CD14-positive monocyte (primary cell): ENCODE results near the gene NFATC1. TPM values are rescaled to one million over a fixed set of nuclear protein-coding genes. Genes with fewer than 3 reads are reported as not detected.

Experiments
- DNase-seq, 3 donors: peaks; one replicate each; pipeline ENCODE4 v3.0.0-alpha.2; 2011 to 2022
- H2AFZ ChIP-seq: 2 replicates; pipeline ENCODE4 v1.6.0; 2012; ENCODE audit warnings: mild to moderate bottlenecking, low read depth, low read length, inconsistent platforms; ENCODE audit not compliant: insufficient read depth, poor library complexity, severe bottlenecking
- H3K27ac ChIP-seq, 2 donors: 1 replicate in 1 of 2; 2 replicates in 1 of 2; pipeline ENCODE4 v1.5.1; 2012 to 2013; ENCODE audit warnings: low read length in 2 of 2, control low read depth in 1 of 2, inconsistent platforms in 1 of 2, low read depth in 1 of 2, mild to moderate bottlenecking in 1 of 2
- H3K27me3 ChIP-seq, 2 donors: one replicate each; pipeline versions ENCODE4 v1.6.0 to v1.6.1; 2011 to 2013; ENCODE audit warnings: low read length in 2 of 2; ENCODE audit not compliant: control insufficient read depth in 2 of 2, insufficient read depth in 2 of 2
- H3K36me3 ChIP-seq, 2 donors: replicated peaks in 1 of 2; 1 replicate in 1 of 2; 2 replicates in 1 of 2; pipeline versions ENCODE4 v1.5.1 to v1.6.1; 2012 to 2013; ENCODE audit warnings: low read length in 2 of 2, control low read depth in 1 of 2, inconsistent platforms in 1 of 2, mild to moderate bottlenecking in 1 of 2; ENCODE audit not compliant: insufficient read depth in 2 of 2, control insufficient read depth in 1 of 2
- H3K4me1 ChIP-seq, 2 donors: 1 replicate in 1 of 2; 2 replicates in 1 of 2; pipeline versions ENCODE4 v1.5.1 to v1.6.1; 2012 to 2013; ENCODE audit warnings: low read length in 2 of 2, control low read depth in 1 of 2, inconsistent platforms in 1 of 2, mild to moderate bottlenecking in 1 of 2, moderate library complexity in 1 of 2; ENCODE audit not compliant: insufficient read depth in 2 of 2, control insufficient read depth in 1 of 2
- H3K4me2 ChIP-seq: replicated peaks from 2 replicates; pipeline ENCODE3; 2012; ENCODE audit warnings: low read length, moderate library complexity, mild to moderate bottlenecking; ENCODE audit not compliant: poor library complexity, severe bottlenecking; ENCODE audit errors: extremely low read depth
- H3K4me3 ChIP-seq, 3 experiments: fragments of 200-600 bp in 1 of 3; sonication (generic) in 1 of 3; replicated peaks in 1 of 3; 1 replicate in 2 of 3; 2 replicates in 1 of 3; pipeline ENCODE4 v1.5.1; 2011 to 2013; ENCODE audit warnings: low read length in 3 of 3, mild to moderate bottlenecking in 3 of 3, control low read depth in 2 of 3, low read depth in 2 of 3, inconsistent platforms in 1 of 3, moderate library complexity in 1 of 3
- H3K79me2 ChIP-seq: 2 replicates; pipeline ENCODE4 v1.6.0; 2012; ENCODE audit warnings: mild to moderate bottlenecking, control low read depth, inconsistent platforms, low read length, moderate library complexity; ENCODE audit not compliant: insufficient read depth
- H3K9ac ChIP-seq: 2 replicates; pipeline ENCODE4 v1.6.0; 2017; ENCODE audit warnings: low read length, mild to moderate bottlenecking; ENCODE audit not compliant: insufficient read depth, poor library complexity, severe bottlenecking
- H3K9me3 ChIP-seq, 2 donors: replicated peaks in 1 of 2; 1 replicate in 1 of 2; 2 replicates in 1 of 2; pipeline versions ENCODE4 v1.5.1 to v1.6.1; 2012 to 2013; ENCODE audit warnings: low read length in 2 of 2, control low read depth in 1 of 2; ENCODE audit not compliant: control insufficient read depth in 1 of 2, insufficient read depth in 1 of 2
- H4K20me1 ChIP-seq: 2 replicates; pipeline ENCODE4 v1.6.0; 2012; ENCODE audit warnings: mild to moderate bottlenecking, low read length, control low read depth, moderate library complexity; ENCODE audit not compliant: insufficient read depth
- H3K27ac Mint-ChIP-seq, 7 donors: one replicate each; pipeline ENCODE4 v1.8.0; 2020; ENCODE audit warnings: mild to moderate bottlenecking in 7 of 7, mixed read lengths in 7 of 7, moderate library complexity in 6 of 7, inconsistent platforms in 2 of 7
- H3K27me3 Mint-ChIP-seq, 3 donors: one replicate each; pipeline ENCODE4 v1.8.0; 2021 to 2022; ENCODE audit warnings: low read depth in 3 of 3, mild to moderate bottlenecking in 3 of 3, mixed read lengths in 3 of 3, moderate library complexity in 3 of 3, inconsistent platforms in 1 of 3
- H3K36me3 Mint-ChIP-seq, 2 donors: one replicate each; pipeline ENCODE4 v1.8.0; 2020; ENCODE audit warnings: mixed read lengths in 2 of 2, inconsistent platforms in 1 of 2, mild to moderate bottlenecking in 1 of 2
- H3K4me1 Mint-ChIP-seq: one replicate; pipeline ENCODE4 v1.8.0; 2020; ENCODE audit warnings: mild to moderate bottlenecking, mixed read lengths
- H3K4me3 Mint-ChIP-seq, 2 donors: one replicate each; pipeline ENCODE4 v1.8.0; 2020; ENCODE audit warnings: mild to moderate bottlenecking in 2 of 2, mixed read lengths in 2 of 2, moderate library complexity in 1 of 2
- H3K9me3 Mint-ChIP-seq, 7 donors: one replicate each; pipeline ENCODE4 v1.8.0; 2020 to 2022; ENCODE audit warnings: mixed read lengths in 7 of 7, mild to moderate bottlenecking in 6 of 7, moderate library complexity in 6 of 7, inconsistent platforms in 2 of 7
- WGBS: methylation state at CpG from one replicate; pipeline ENCODE4 v1.1.5; 2013; ENCODE audit warnings: missing lambda C conversion rate; ENCODE audit not compliant: insufficient coverage; 5-methylcytosine and 5-hydroxymethylcytosine counted together
- intact Hi-C, 2 donors: fragments of 100-400 bp; cut with micrococcal nuclease; formaldehyde crosslinking; loops; one replicate each; pipeline versions ENCODE4 v1.15.0 to v1.15.1; 2023
- polyA plus RNA-seq, 3 donors: library from polyadenylated mRNA; depleted of rRNA in 1 of 3; unstranded in 2 of 3; stranded (reverse) in 1 of 3; fragments of 300-500 nt in 2 of 3; fragments of >200 nt in 1 of 3; fragmentation: Illumina TruSeq in 2 of 3; gene quantifications; 1 replicate in 2 of 3; 2 replicates in 1 of 3; pipeline ENCODE4 v1.2.3, GENCODE V29; 2012 to 2021
- TF ChIP-seq, protein P1 (sequence below): fragments of 200-600 bp; IDR thresholded peaks from one replicate; pipeline ENCODE4 v1.8.0; 2022; ENCODE audit warnings: antibody characterized with exemption, mild to moderate bottlenecking

Gene NFATC1
- polyA plus RNA-seq, 3 donors, result 7.8 to 10.7 (median 8.3) TPM

DNA sequence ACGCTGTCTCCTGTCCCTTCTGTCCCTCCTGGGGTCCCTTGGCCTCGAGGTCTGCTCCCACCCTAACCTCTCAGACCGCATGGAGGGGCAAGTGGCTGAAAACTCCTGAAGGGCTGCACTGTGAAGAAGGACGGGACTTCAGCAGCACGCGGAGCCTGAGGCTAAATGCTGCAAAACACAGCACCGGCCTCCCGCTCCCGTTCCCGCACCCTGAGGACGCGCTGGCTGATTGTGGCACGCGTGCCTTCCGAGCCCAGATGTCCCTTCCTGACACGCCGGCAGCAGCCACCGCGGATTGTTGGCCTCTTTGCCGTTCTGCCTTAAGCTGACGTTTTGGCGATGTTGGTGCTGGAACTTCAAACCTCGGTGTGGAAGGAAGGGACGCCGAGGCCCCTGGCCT lies 158.0 kb downstream of the NFATC1 start:
- Mint-ChIP-seq H3K27me3 (peaks cover 0 to 2% (median 2%) of the 10 kb centered on the region in 3 donors), H3K36me3 (no peaks in the 10 kb centered on the region), H3K27ac (no peak overlapping the region), H3K4me1 (no peaks in the 10 kb centered on the region), H3K4me3 (no peak overlapping the region), H3K9me3 (peaks cover 0 to 9% (median 1%) of the 10 kb centered on the region in 7 donors)
- H3K9ac ChIP-seq, result no peak overlapping the region
- no peaks in the 10 kb centered on the region for H3K9me3 ChIP-seq
- H3K36me3 ChIP-seq, result no peaks in the 10 kb centered on the region
- H3K4me2 ChIP-seq, result no peak overlapping the region
- no peak overlapping the region for H3K4me3 ChIP-seq
- no peaks in the 10 kb centered on the region for H3K79me2 ChIP-seq
- TF ChIP-seq, protein P1, sequence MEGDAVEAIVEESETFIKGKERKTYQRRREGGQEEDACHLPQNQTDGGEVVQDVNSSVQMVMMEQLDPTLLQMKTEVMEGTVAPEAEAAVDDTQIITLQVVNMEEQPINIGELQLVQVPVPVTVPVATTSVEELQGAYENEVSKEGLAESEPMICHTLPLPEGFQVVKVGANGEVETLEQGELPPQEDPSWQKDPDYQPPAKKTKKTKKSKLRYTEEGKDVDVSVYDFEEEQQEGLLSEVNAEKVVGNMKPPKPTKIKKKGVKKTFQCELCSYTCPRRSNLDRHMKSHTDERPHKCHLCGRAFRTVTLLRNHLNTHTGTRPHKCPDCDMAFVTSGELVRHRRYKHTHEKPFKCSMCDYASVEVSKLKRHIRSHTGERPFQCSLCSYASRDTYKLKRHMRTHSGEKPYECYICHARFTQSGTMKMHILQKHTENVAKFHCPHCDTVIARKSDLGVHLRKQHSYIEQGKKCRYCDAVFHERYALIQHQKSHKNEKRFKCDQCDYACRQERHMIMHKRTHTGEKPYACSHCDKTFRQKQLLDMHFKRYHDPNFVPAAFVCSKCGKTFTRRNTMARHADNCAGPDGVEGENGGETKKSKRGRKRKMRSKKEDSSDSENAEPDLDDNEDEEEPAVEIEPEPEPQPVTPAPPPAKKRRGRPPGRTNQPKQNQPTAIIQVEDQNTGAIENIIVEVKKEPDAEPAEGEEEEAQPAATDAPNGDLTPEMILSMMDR, result no peak
- no peaks in the 10 kb centered on the region for H4K20me1 ChIP-seq
- no peaks in the 10 kb centered on the region for H3K4me1 ChIP-seq
- 96% methylated on average over 23 of the region's 25 CpGs for WGBS
- no peaks in the 10 kb centered on the region for H3K27me3 ChIP-seq
- H2AFZ ChIP-seq, result no peak overlapping the region
- intact Hi-C loops, result no loop called here
- DNase-seq, result no peak
- H3K27ac ChIP-seq, result no peak overlapping the region

DNA sequence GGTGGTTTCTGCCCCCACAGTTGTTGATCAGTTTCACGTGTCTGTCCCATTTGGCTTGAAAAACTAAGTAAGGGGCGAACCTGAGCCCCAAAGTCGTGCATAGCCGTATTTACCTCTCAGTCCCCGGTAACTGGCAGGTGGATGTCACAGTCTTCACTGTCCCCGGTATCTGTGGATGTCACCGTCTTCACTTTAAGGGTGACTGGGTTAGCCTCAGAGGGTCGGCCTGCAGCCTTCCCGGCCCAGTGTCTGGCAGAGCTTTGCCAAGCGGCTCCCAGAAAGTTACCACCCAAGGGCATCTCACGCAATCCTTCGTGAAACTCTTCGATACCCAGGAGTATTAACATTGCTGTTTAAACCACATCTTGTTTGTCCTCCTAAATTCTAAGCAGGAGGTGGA lies 158.6 kb downstream of the NFATC1 start:
- H3K4me1 Mint-ChIP-seq, result no peaks in the 10 kb centered on the region
- 96% methylated on average over 13 of the region's 13 CpGs for WGBS
- H3K4me2 ChIP-seq, result no peak overlapping the region

More for the DNA sequence above, 158.6 kb downstream of the NFATC1 start:
- intact Hi-C loops, result no loop called here
- Histone ChIP-seq H3K4me1 (no peaks in the 10 kb centered on the region), H3K79me2 (no peaks in the 10 kb centered on the region), H3K36me3 (no peaks in the 10 kb centered on the region), H3K9me3 (peaks cover 0 to 3% of the 10 kb centered on the region in 2 donors), H2AFZ (no peak overlapping the region), H4K20me1 (no peaks in the 10 kb centered on the region), H3K27ac (no peak overlapping the region), H3K4me3 (no peak overlapping the region), H3K9ac (no peak overlapping the region), H3K27me3 (no peaks in the 10 kb centered on the region)
- H3K9me3 Mint-ChIP-seq, result peaks cover 0 to 12% (median 4%) of the 10 kb centered on the region in 7 donors
- H3K27ac Mint-ChIP-seq, result no peak overlapping the region
- H3K4me3 Mint-ChIP-seq, result no peak overlapping the region
- no peak for DNase-seq
- peaks cover 0 to 2% (median 0%) of the 10 kb centered on the region in 3 donors for H3K27me3 Mint-ChIP-seq
- TF ChIP-seq, protein P1, result no peak
- no peaks in the 10 kb centered on the region for H3K36me3 Mint-ChIP-seq
